Mucosa of stomach (tissue), 1 donor: ENCODE measurements around the gene RXRA.

Source experiments
- H3K27me3 ChIP-seq: one replicate; pipeline ENCODE4 v1.7.0; 2013; ENCODE audit warnings: mild to moderate bottlenecking, low read length; ENCODE audit not compliant: control insufficient read depth, insufficient read depth
- H3K36me3 ChIP-seq: one replicate; pipeline ENCODE4 v1.7.0; 2013; ENCODE audit warnings: low read length; ENCODE audit not compliant: control insufficient read depth, insufficient read depth
- H3K4me1 ChIP-seq: one replicate; pipeline ENCODE4 v1.7.0; 2013; ENCODE audit warnings: mild to moderate bottlenecking, low read length; ENCODE audit not compliant: control insufficient read depth, insufficient read depth
- H3K4me3 ChIP-seq: one replicate; pipeline ENCODE4 v1.7.0; 2013; ENCODE audit warnings: low read length
- H3K9ac ChIP-seq: one replicate; pipeline ENCODE4 v1.7.0; 2013; ENCODE audit warnings: mild to moderate bottlenecking, low read length, moderate library complexity
- H3K9me3 ChIP-seq: one replicate; pipeline ENCODE4 v1.7.0; 2013; ENCODE audit warnings: mild to moderate bottlenecking, low read length, moderate library complexity; ENCODE audit not compliant: control insufficient read depth
- donor health status: Pancreatic carcinoma.

Gene RXRA

DNA sequence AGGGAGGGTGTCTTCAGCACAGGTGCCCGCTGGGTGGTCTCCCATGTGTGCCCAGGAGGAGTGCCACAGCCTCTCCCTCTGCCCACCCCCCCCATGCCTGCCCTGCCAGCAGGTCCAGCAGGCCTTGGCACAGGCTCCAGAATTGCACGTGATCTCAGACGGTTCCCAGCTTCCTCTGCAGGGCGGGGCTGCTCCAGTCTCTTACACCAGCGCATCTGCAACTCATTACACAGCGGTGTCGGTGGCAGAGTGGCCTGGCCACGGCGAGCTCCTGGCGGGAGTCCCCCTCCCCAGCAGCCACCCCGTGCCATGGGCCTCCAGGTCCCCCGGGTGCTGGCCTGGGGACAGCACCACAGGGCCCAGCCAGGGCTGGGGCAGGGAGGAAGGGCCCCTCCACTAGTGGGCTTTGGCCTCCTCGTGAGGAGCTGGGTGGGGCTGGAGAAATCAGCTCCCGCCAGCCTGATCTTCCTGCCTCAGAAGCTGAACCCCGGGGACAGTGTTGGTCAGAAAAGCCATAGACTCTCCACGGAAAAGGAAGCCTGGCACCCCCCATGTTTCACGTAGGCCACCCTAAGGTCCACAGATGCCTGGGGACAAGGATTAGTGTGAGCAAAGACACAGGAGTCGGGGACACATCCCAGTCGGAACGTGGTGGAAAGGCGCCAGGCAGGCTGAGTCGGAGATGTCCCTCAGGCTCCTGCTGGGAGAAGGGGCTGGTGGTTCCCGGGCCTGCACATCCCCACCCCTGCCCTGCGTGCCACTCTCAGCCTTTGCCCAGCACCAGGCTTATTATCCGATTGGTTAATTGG, 40.2 kb downstream of the RXRA start:
- Histone ChIP-seq H3K4me3 (no peak overlapping the region), H3K27me3 (no peaks in the 10 kb centered on the region), H3K9ac (peak overlapping the region; percentile 8), H3K4me1 (peaks cover 57% of the 10 kb centered on the region), H3K9me3 (no peaks in the 10 kb centered on the region), H3K36me3 (no peaks in the 10 kb centered on the region)

DNA sequence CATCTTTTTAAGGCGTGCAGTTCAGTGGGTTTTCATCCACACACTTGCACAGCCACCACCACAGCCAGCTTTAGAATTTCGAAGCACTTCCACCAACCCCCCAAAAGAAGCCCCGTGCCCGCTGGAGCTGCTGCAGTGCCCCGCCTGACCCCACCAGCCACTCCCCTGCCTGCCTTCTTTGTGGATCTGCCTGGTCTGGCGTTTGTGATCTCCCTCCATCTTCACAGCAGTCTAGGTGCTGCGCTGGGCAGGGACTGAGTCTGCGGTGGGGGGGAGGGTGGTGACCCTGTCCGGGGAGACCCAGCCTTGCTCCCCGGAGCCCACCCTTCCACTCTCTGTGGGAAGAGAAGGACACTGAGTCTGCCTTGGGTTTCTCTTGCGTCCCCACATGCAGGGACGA, 40.8 kb downstream of the RXRA start:
- Histone ChIP-seq H3K36me3 (no peaks in the 10 kb centered on the region), H3K27me3 (no peaks in the 10 kb centered on the region), H3K9me3 (no peaks in the 10 kb centered on the region), H3K9ac (no peak overlapping the region), H3K4me3 (no peak overlapping the region), H3K4me1 (peaks cover 57% of the 10 kb centered on the region)

DNA sequence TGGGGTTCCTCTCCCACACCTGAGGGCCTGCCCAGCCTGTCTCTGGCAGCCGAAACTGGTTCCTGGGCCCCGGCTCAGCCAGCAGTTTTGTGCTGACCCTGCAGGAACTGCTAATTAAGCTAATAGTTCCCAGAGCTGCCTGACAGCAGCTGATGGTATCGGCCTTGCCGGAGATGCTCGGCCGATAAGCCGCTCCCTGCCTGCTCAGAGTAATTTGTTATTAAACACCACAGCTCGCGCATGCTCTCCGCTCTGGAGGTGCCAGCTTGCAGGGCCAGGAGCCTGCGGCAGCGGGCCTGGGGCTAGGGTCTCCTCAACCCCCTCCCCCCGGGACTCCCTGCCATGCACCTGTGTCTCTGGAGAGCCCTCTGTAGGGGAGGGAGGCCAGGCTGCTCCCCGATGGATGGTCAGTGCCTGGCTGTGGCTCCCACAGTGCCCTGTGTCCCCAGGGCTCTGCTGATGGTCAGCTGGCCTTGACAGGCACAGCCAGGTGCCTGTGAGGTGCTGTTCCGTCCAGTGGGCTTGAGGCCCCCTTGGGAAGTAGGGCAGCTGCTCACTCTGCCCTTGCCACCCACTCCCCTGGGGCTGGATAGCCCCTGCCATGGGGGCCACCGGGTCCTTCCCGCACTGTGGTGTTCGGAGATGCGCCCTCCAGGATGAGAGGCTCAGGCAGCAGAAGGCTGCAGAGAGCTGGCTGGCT, 41.7 kb downstream of the RXRA start:
- Histone ChIP-seq H3K9me3 (no peaks in the 10 kb centered on the region), H3K4me1 (peaks cover 60% of the 10 kb centered on the region), H3K4me3 (no peak overlapping the region), H3K9ac (no peak overlapping the region), H3K27me3 (no peaks in the 10 kb centered on the region), H3K36me3 (no peaks in the 10 kb centered on the region)

DNA sequence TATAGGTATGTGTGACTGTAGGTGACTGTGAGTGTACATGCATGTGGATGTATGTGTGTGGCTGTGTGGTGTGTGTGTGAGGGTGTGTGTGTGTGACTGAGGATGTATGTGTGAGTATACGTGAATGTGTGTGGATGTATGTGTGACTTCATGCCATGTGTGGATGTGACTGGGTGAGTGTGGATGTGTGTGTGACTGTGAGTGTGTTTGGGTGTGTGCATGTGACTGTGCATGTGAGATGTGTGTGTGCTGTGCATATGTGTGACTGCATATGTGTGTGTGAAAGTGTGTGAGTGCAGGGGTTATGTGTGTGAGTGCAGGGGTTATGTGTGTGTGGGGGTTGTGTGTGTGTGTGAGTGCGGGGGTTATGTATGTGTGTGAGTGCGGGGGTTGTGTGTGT, 42.3 kb downstream of the RXRA start:
- Histone ChIP-seq H3K4me1 (peaks cover 59% of the 10 kb centered on the region), H3K9me3 (no peaks in the 10 kb centered on the region), H3K27me3 (no peaks in the 10 kb centered on the region), H3K4me3 (no peak overlapping the region), H3K36me3 (no peaks in the 10 kb centered on the region), H3K9ac (no peak overlapping the region)

DNA sequence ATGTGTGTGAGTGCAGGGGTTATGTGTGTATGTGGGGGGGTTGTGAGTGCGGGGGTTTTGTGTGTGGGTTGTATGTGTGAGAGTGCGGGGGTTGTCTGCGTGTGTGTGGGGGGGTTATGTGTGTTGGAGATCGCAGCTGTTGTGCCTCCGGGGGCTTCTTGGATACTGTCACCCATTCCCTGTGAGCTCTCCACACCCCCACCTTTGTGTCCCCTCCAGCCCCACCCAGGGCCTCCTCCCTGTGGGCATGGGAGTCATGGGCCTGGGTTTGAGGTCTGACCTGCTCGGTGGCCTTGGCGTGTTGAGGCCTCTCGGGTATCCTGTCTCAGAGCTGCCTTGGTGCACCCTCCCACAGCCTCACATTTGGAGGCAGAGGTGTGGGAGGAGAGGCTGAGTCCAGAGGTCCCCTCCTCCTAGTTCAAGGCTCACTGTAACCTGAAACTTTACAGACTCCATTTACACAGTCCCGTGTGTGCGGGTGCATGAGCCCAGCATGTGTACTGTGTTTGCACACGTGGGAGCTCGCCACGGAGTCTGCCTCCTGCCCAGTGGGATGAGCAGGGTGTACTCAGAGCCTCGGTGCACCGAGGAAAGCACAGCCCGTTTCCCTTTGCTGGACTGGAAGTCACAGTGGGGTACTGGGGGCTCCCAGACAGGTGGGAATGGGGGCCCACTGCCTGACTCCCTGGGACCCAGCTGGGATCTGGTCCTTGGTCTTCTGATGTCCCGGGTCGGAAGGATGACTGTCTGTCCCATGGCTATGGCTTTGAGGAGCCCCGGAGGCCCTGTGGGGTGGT, 43.4 kb downstream of the RXRA start:
- Histone ChIP-seq H3K4me1 (peaks cover 58% of the 10 kb centered on the region), H3K4me3 (no peak overlapping the region), H3K27me3 (no peaks in the 10 kb centered on the region), H3K36me3 (no peaks in the 10 kb centered on the region), H3K9me3 (no peaks in the 10 kb centered on the region), H3K9ac (no peak overlapping the region)

DNA sequence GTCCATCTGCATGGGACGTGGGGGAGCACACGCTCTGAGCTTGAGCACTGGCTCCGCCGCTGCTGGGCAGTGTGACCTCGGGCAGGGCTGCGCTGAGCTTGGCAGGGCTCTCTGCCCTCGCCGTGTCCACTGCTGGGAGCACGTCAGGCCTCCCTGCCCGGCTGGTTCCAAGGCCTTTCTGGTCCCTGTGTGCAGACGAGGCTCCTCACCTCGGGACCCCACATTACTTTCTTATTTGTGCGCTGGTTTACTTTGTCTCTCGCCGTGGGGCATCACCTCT, 43.9 kb downstream of the RXRA start:
- peaks cover 58% of the 10 kb centered on the region for H3K4me1 ChIP-seq
- no peak overlapping the region for H3K9ac ChIP-seq
- H3K36me3 ChIP-seq = no peaks in the 10 kb centered on the region
- H3K9me3 ChIP-seq = no peaks in the 10 kb centered on the region
- H3K4me3 ChIP-seq = no peak overlapping the region
- no peaks in the 10 kb centered on the region for H3K27me3 ChIP-seq

DNA sequence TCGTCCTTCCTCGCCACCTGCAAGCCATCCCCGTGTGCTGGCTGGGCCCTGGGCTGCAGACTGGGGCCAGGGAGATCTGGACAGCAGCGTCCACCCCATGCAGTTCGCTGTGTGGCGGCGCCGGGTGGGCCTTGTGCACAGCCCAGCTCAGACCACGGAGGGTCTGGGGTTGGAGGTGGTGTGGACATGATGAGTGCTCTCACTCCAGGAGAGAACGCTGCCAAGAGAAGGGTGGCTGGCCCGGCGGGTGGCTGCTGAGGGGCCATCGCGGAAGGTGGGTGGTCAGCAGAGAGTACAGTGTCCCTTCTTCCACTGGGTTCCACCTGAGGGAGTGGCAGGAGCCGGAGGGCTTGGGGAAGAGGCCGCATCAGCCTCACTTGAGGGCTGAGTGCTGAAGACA, 44.4 kb downstream of the RXRA start:
- H3K4me1 ChIP-seq = peaks cover 58% of the 10 kb centered on the region
- no peaks in the 10 kb centered on the region for H3K36me3 ChIP-seq
- no peaks in the 10 kb centered on the region for H3K27me3 ChIP-seq
- H3K4me3 ChIP-seq = no peak overlapping the region
- H3K9ac ChIP-seq = no peak overlapping the region
- no peaks in the 10 kb centered on the region for H3K9me3 ChIP-seq

DNA sequence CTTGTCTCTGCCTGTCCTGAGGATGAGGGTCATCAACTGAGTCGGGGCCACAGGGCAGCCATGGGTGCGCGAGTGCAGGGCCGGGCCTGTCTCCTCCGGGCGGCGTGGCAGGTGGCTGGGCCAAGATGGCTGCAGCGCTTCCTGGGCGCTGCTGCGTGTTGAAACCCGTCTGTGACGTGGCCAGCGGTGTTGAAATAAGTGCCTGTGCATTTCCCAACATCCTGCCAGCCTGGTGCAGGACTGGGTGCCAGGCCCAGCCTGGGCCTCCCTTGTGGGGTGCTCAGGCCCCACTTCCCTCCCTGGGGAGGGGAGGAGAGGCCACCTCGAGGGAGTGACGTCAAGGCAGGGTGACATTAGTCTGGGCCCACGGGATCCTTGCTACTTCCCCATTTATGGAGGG, 45.5 kb downstream of the RXRA start:
- Histone ChIP-seq H3K36me3 (no peaks in the 10 kb centered on the region), H3K4me1 (peaks cover 55% of the 10 kb centered on the region), H3K4me3 (no peak overlapping the region), H3K9me3 (no peaks in the 10 kb centered on the region), H3K27me3 (no peaks in the 10 kb centered on the region), H3K9ac (no peak overlapping the region)

DNA sequence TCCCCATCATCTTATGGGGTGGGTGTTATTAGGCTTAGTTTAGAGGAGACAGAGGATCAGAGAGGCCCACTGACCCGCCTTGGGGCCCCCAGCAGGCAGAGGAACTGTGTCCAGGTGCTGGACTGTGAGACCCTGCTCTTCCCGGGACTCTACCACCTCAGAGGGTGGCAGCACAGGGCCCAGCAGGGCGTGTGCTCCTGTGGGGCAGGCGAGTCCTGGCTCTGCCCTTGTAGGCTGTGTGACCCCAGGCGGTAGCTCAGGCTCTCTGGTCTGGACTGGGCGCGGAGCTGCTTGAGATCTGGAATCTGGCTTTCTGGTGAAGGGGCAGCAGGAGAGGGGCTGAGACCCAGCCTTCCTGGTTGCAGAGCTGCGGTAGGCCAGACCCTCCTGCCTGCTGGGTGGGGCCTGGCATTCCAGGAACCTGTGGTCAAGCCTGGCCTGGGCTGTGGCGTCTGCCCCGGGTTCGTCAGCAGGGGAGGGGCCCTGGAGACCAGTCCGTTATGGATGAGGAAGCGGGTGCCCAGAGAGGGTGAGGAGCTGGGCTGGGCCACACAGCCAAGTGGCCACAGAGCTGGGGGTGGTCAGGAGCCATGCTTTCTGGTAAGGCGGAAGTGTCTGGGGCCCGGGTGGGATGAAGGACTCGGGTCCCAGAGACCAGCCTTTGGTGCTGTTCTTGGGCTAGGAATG, 46.5 kb downstream of the RXRA start:
- H3K4me1 ChIP-seq = peaks cover 57% of the 10 kb centered on the region
- H3K27me3 ChIP-seq = no peaks in the 10 kb centered on the region
- no peak overlapping the region for H3K9ac ChIP-seq
- H3K9me3 ChIP-seq = no peaks in the 10 kb centered on the region
- H3K36me3 ChIP-seq = no peaks in the 10 kb centered on the region
- H3K4me3 ChIP-seq = no peak overlapping the region

DNA sequence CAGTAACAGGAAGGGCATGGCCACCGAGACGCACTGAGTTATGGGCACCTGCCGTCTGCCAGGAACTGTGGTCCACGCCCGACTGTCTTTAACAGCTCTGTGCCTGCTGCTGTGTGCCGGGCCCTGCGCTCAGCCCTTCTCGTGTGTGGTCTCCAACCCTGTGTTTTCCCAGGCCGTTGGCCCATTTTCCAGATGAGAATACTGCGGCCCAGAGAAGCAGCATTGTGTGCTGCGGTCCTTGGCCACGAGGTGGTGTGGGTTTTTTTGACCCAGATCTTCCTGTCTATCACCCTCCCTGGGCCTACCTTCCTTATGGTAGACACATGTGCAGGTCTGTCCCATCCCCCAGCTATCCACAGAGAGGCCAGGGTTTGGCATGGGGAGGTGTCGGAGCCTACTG, 47.0 kb downstream of the RXRA start:
- Histone ChIP-seq H3K36me3 (no peaks in the 10 kb centered on the region), H3K9ac (no peak overlapping the region), H3K9me3 (no peaks in the 10 kb centered on the region), H3K4me1 (peaks cover 62% of the 10 kb centered on the region), H3K4me3 (peak overlapping the region; percentile 14), H3K27me3 (no peaks in the 10 kb centered on the region)

DNA sequence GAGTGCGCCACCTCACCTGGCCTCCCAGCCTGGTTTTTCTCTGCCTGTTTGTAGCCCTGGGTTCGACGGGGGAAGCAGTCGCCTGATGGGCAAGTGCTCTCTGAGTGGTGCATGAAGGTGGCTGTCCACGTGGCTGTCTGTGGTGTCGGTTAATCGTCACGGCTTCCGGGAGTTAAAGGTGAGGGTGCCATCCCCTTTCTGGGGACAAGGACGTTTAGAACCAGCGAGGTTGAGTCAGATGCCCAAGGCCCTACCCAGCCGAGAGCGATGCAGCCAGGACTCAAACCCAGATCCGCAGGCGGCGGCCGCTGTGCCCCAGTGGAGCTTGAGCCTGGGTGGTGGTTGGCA, 47.7 kb downstream of the RXRA start:
- peaks cover 69% of the 10 kb centered on the region for H3K4me1 ChIP-seq
- no peaks in the 10 kb centered on the region for H3K27me3 ChIP-seq
- H3K9ac ChIP-seq = peak overlapping the region; percentile 22
- no peaks in the 10 kb centered on the region for H3K36me3 ChIP-seq
- no peaks in the 10 kb centered on the region for H3K9me3 ChIP-seq
- H3K4me3 ChIP-seq = no peak overlapping the region
